HG03103 (cell line): ENCODE measurements around the gene FBF1.
"Not testable (repeated sequence)": the region's sequence is repeated elsewhere in the genome, so short reads cannot be mapped to it uniquely, and the experiment has no call there.

Experiments
- ATAC-seq: cut with Tn5 transposase; IDR thresholded peaks from one replicate; pipeline ENCODE4 v1.9.1; 2021; ENCODE audit warnings: low read depth; ENCODE audit not compliant: unreplicated experiment

FBF1 gene, protein sequence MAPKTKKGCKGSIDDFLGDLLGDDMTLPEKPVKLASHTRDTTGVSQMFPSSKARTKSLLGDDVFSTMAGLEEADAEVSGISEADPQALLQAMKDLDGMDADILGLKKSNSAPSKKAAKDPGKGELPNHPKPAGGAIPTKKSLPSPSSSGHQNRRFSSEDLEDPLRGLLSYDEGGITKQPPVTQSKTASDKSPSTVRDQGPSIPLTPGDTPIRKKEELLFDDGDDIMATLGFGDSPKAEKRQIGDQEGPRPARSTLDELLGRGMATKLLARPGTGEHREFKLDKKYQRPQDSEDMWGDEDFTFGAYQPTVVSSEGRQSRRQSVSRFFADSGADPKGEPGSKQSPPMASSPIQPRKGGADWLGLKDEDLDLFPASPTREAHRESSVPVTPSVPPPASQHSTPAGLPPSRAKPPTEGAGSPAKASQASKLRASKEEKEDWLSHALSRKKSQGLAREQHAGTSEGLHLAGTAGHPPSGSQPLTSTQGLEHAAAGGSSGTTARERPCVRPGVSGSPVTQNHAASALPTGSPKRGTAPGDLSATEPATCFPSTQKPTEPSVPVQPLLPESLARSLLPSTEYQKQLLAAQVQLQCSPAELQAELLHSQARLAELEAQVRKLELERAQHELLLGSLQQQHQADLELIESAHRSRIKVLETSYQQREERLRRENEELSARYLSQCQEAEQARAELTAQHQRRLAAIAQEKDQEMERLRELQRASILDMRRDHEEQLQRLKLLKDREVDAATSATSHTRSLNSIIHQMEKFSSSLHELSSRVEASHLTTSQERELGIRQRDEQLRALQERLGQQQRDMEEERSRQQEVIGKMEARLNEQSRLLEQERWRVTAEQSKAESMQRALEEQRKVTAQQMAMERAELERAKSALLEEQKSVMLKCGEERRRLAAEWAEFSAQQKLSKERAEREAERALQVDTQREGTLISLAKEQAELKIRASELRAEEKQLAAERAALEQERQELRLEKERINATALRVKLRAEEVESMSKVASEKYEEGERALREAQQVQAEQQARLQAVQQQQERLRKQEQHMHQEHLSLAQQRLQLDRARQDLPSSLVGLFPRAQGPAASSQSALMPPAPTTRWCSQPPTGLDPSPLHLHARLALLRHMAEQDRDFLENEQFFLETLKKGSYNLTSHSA

DNA sequence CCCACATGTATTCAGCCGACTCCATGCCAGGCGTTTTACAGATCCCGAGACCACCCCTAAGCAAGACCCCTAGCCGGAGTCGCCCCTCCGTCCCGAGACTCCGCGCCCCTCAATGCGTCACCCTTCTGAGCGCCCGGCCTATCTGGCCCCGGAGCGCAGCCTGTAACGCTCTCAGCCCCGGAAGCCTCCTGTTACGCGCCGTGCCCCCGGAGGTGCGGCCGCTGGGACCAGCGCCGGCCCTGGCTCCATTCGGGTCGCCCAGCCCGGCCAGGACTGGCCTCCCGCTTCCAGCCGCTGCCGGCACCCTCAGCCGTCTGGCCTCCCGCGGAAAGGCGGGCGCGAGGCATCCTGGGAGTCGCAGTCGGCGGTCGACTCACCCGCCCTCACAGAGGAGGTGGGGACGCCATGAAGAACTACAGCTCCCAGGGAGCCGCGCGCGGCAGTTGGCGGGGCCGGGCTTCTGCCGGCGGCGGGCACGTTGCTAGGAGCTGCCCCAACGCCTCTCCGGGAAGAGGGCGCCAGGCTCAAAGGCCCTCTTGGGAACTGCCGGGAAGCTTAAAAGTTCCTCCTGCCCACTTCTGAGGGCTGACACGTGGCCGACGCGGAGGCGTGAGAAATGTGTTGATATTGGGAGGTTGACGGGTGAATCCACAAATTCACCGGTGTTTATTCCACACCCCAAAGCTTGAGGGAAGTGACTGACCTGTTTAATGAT is at the start of gene FBF1:
TSS of gene FBF1 (minus strand) at position 316 of the 715 bp plus-strand sequence. CDS start 2,893 bp downstream, outside the sequence.
- ATAC-seq, result no peak

DNA sequence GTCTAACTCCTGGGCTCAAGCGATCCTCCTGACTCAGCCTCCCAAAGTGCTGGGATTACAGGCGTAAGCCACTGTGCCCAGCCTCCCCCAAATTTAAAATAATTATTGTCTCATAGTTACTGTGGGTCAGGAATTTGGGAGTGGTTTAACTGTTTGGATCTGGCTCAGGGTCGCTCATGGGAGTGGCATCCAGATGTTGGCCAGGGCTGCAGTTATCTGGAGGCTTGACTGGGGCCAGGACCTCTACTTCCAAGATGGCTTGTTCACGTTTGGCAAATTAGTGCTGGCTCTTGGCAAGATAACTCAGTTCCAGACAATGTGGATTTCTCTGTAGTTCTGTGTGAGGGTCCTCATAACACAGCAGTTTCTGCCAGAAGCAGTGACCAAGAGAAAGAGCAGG is 46.2 kb upstream of the FBF1 start:
- no peak for ATAC-seq

DNA sequence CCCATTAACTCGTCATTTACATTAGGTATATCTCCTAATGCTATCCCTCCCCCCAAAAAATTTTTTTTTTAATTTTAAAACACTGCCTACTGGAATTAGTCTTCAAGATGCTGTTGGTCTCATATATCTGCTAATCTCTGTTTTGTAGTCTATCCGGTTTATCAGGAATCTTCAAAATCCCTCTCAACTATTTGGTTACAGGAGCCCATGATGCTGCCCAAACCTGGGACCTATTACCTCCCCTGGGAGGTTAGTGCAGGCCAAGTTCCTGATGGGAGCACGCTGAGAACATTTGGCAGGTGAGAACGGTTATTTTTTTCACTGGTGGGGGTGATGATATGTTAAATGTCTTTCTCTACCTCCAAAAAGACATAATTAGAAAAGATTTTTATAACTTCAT is 45.1 kb upstream of the FBF1 start:
- no peak for ATAC-seq

DNA sequence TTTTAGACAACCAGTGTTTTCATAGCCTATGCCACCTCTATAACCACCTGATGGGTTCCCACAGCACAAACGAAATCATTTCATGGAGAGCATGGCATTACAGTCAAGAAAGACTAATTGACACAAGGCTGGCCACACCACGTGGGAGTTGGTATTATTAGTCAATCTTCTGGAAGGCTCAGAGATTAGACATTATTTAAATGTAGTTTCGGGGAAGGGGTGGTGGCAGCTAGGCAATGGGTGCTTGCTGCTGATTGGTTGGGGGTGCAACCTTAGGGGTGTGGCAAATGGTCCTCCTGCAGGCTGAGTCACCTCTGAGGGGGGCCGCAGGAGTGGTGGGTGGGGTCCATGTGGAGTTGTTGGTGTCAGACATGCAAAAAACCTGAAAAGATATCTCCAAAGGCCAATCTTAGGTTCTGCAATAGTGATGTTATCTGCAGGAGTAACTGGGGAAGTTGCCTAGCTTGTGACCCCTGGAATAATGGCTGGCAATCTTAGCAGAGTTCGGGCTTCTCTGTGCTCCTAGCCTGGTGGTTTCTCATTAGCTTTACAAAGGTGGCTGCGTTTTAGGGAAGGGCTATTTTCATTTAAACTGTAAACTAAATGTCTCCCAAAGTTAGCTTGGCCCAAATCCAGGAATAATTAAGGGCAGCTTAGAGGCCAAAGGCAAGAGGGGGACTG is 42.8 kb upstream of the FBF1 start:
- no peak for ATAC-seq

DNA sequence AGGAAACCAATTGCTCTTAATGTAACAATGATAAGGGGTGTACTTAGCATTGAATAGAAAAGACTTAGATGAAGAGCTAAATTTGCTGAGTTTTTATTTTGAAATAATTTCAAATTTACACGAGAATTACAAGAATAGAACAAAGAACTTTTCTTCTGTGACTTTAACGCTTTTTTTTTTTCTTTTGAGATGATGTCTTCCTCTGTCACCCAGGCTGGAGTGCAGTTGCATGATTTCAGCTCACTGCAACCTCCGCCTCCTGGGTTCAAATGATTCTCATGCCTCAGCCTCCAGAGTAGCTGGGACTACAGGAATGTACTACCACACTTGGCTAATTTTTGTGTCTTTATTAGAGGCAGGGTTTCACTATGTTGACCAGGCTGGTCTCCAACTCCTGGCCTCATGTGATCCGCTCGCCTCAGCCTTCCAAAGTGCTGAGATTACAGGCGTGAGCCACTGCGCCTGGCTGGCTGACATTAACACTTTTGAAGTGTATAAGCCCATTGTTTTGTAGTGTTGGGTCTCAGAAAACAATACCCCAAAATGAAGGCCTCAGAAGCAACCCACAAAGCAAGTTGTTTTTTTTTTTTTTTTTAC is 40.3 kb upstream of the FBF1 start:
- ATAC-seq, result no peak

DNA sequence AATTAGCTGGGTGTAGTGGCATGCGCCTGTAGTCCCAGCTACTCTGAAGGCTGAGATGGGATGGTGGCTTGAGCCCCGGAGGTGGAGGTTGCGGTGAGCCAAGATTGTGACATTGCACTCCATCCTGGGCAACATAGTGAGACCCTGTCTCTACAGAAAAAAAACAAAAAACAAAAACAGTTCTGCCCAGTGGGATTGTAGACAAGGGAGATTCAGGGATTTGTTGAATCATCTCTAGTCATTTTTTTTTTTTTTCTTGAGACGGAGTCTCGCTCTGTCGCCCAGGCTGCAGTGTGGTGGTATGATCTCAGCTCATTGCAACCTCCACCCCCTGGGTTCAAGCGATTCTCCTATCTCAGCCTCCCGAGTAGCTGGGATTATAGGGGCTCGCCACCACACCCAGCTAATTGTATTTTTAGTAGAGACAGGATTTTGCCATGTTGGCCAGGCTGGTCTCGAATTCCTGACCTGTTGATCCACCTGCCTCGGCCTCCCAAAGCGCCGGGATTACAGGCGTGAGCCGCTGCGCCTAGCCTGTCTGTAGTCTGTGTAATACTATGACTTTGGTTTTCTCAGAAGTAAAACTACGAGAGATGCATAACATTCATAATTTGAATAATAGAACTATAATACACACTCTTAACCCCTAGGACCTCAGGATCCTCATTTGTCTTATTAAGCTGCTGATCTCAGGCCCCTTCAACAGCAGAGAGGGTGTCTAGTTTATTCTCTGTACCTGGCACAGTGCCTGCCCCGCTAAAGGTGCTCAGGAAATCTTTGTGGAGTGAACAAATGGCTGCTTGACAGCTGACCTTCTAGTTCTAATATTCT is 39.6 kb upstream of the FBF1 start:
- ATAC-seq, result no peak

DNA sequence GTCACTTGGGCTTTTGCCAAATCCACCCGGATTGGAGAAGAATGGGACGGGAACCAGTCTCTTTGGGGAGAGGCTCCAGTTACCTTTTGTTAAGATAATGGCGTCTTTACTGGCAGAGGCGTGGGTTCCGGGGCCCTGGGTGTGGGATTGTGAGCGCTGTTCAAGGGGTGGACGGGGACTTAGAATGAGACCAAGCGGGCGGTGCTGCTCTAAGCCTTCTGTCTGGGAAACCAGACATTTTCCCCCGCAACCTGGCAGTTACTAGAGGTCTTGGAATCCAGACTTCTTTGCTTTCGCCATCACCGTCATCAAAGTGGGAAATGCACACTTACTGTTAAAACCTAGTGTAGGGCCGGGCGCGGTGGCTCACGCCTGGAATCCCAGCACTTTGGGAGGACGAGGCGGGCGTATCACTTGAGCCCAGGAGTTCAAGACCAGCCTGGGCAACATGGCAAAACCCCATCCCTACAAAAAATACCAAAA is 38.9 kb upstream of the FBF1 start:
- no peak for ATAC-seq

DNA sequence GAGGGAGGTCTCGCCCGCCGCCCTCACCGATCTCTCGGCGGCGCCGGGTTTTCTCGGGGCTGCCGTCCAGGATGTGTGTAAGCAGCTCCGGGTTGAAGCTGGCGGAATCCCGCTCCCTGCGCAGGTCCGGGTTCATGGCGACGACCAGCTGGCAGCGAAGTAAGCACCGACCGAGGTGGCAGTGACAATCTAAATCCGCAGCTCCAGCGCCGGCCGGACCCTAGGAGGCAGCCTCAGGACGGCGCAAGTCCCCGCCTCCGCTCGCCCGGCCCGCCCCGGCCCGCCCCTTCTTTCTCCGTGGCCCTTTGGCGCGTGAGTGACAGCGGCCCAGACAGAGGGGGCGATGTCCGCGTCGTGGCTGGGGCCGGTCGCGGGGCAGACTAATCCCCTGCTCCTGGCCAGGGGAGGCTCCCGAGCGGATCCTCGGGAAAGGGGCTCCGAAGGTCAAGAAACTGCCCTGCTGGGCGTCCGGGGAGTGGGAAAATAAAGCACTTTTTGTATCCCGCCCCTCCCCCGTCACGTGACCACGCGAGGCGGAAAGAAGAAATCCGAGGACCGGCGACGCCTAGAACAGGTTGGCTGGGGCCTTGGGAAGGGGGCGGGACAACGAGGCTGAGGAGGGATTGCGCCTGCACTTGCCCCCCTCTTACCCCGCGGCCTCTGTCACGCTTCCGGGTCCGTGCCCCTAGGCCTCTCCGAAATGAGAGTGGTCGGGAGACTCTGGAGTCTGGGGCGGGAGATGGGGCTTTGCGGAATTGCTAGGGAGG is 38.3 kb upstream of the FBF1 start, which contains the start of the genes ACOX1 and TEN1:
TSS of gene ACOX1 (minus strand) at position 229 of the 767 bp plus-strand sequence. CDS start at position 136, 93 bp downstream.
TSS of gene TEN1 (plus strand) at position 303 of the 767 bp plus-strand sequence. CDS start 6,953 bp downstream, outside the sequence.
- ATAC-seq, result peak; percentile 83

DNA sequence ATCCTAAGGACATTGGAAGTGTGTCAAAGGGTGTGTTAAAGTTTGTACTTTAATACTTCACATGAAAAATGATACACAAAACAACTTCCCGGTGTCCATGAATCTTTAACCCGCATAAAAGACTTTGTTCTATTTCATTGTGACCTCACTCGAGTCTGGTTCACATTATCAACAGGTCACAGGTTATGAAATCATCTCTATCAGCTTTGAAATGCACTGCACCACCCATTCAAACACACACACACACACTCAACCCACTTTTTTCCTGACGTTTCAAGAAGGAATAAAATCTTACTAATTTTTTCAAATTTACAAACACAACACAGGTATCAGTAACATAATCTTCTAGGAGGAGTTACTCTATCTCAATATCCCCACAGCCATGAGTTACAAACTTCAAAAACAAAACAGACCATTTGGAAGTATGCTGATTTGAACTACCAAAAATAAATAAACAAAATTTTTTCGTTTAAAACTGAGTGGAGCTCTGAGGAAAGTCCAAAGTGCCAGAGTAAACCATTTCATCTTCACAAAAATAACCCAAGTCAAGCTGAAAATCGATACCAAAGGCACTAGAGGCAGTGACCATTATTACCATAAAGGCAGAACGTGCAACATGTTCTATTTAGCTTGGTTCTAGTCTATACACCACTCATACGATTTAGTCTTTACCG is 35.5 kb upstream of the FBF1 start:
- no peak for ATAC-seq

DNA sequence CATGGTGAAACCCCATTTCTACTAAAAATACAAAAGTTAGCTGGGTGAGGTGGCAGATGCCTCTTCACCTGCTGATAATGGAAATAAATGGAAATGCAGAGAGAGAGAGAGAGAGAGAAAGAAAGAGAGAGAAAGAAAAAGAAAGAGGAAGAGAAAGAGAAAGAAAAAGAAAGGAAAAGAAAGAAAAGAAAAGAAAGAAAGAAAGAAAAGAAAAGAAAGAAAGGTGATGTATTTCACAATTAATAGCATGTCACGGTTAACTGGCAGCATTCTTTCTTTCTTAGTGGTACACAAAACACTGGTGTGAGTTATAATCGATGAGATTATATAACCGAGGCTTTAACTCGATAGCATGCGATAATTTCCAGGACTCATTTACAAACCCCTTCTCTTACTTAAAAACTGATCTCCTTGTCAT is 34.9 kb upstream of the FBF1 start:
- no peak for ATAC-seq

DNA sequence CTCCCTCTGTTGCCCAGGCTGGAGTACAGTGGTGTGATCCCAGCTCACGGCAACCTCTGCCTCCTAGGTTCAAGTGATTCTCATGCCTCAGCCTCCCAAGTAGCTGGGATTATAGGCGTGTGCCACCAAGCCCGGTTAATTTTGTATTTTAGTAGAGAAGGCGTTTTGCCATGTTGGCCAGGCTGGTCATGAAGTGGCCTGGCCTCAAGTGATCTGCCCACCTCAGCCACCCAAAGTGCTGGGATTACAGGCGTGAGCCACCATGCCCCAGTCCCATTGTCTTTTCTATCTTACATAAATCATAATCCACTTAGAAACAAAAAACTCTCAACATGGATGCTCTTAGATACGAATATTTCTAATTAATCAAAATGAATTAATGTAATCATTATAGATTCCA is 34.3 kb upstream of the FBF1 start:
- ATAC-seq, result not testable (repeated sequence)

DNA sequence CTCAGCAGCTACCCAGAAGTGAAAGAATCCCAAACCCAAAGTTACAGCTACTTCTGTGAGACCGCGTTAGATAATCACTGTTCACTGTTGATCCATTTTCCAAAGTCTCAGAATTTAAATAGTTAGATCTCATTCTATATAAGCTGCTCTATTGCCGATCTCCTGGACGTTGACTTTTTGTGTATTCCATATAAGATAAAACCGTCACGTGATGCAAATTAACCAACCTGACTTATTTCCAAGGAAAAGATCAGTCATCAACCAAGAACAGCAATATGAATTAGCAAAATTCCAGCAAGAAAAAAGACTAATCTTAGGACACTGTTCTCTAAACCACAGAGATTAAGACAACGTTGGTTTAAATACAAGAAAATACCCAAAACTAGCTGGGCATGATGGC is 29.8 kb upstream of the FBF1 start:
- no peak for ATAC-seq

DNA sequence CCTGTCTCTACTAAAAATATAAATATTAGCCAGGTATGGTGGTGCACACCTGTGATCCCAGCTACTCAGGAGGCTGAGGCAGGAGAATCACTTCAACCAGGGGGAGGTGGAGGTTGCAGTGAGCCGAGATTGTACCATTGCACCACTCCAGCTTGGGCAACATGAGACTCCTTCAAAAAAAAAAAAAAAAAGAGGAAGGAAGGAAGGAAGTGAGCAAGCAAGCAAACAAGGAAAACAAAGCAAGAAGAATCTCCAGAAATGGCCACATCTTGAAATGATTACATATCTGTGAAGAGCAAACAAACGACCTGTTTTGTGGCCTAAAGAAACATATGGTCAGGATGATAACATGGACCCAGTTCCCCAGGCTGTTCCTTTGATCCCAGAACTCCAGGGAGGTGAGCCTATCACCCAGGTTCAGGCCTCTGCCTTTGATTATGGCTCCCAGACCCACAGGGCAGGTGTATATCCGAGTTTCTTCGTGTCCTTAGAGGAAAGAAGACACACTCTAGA is 29.2 kb upstream of the FBF1 start:
- ATAC-seq, result no peak

DNA sequence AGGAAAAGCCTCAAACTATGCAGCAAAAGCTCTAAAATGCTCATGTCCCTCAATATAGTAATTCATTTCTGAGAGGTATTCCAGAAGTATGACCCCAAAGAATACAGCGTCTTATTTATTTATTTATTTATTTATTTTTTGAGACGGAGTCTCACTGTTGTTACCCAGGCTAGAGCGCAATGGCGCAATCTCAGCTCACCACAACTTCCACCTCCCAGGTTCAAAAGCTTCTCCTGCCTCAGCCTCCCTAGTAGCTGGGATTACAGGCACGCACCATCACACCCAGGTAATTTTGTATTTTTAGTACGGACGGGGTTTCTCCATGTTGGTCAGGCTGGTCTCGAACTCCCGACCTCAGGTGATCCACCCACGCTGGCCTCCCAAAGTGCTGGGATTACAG is 28.2 kb upstream of the FBF1 start:
- not testable (repeated sequence) for ATAC-seq

DNA sequence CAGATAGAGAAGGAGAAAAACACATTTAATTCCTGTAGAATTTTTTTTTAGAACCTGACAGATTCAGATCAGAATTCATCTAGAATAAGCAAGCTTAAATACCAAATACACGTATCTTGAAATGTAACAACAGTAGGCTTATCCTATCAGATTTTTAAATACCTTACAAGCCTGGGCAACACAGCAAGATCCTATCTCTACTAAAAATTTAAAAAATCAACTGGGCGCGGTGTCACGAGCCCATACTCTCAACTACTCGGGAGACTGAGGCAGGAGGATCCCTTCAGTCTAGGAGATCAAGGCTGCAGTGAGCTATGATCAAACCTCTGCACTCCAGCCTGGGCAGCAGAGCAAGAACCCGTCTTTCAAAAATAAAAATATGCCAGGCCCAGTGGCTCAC is 24.6 kb upstream of the FBF1 start:
- no peak for ATAC-seq

DNA sequence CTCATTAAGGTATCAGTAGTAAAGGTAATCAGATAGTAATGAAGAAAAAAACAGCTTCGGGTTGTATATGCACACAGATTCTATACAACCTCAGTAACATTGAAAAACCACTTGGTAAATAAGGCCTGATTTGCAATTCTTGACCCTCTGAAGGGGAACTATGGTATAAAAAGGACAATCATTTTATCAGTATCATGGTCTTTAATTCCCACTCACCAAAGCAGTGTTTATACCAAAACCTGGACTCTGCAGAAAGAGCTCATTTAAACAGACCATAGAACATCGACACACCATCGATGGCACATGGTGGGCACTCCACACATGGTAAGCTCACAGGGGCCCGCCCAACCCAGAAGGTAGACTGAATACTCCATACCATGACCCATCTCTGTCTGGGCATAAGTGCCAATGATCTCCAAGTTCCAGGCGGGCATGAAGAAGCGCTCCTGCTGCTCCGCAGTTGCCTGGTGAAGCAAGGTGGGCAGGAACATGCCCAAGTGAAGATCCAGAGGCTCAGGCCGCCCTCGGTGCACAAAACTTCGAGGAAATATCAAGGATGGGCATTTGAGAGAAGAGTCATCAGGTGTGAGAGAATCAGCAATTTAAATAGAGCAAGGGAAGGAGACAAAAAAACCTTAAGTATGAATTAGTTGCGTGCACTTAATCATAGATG is 19.1 kb upstream of the FBF1 start:
- ATAC-seq, result no peak
